Measurements from ENCODE around the gene WFDC5. TPM values are rescaled to one million over a fixed set of nuclear protein-coding genes. Genes with fewer than 3 reads are reported as not detected.
"Not testable (repeated sequence)": the region's sequence is repeated elsewhere in the genome, so short reads cannot be mapped to it uniquely, and the experiment has no call there.

WFDC5 gene, protein sequence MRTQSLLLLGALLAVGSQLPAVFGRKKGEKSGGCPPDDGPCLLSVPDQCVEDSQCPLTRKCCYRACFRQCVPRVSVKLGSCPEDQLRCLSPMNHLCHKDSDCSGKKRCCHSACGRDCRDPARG
- total RNA-seq: not detected in 2 replicates

DNA sequence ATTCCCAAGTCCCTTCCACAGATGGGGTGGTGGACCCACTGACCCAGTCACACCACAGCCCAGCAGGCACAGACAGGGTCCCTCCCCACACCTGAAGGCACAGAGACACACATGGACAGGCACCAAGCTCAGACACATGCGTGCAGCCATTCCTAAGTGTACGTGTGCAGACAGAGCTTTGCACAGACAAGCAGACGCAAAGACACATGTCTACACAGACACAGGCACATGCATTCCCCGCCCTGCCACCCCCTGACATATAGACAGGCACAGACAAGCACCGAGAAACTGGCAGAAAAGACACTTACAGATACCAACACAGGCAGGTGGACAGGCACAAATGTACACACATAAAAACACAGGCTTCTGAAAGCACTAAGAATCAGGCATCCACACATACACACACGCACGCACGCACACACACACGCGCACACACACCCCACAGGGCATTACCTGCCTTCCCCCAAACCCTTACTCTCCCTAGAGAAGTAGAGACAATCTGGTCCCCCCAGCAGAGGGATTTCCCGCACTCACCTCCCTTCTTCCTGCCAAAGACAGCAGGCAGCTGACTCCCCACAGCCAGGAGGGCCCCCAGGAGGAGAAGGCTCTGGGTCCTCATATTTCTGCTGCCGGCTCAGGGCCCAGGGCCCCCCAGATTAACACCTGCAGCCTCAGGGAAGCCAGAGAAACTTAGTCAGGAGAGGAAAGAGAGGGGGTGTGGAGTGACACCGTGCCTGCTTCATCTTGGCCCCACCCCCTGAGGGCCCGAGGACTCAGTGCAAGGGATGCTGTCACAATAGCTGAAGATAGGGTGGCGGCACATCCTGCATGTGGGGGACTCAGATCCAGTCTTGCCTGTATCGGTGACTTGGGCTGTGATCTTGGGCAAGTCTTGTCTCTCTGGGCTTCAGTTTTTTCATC, at the start of gene WFDC5:
WFDC5 (minus strand) TSS at position 710 of the 921 bp plus-strand sequence; CDS start at position 619, 91 bp downstream.
- DNase-seq (ENCODE audit: extremely low read depth, low read depth, low spot score): no peak

DNA sequence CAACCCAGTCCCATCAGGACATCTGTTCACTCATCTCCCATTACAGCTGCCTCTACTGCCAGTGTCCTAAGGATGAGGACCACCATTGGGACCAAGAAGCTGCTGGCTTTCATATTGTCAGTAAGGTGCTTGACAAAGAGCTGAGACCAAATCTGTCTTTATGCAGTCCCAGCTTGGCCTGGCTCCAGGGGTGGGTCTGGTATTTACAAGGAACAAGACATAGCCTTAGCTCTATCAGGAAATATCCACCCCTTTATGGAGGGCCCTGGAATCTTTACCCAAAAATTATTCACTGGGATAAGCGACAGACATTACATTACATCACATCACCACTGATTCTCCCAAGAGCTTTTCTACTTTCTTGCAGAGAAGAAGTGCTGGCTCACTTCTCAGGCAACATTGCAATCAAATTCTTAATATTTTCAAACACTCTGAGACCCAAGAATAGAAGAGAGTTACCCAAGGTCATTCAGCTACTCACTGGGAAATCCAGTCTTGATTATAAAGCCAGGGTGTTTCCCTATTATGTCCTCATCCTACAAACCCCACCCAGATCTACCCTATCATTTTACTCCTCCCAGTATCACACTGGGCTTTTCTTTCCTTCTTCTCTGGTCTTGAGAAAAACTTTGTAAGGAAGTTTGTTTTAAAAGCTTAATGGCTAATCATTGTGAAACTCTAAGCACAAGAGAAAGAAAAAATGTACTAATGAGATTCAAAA, 48.3 kb upstream of the WFDC5 start:
- DNase-seq (ENCODE audit: extremely low read depth, low read depth, low spot score): no peak

GRCh38 chr20:45157962-45158361, 43.0 kb upstream of the WFDC5 start:
- DNase-seq (ENCODE audit: extremely low read depth, low read depth, low spot score): no peak

- no peak for DNase-seq (ENCODE audit: extremely low read depth, low read depth, low spot score)
Observed at GRCh38 chr20:45156713-45157112, 41.7 kb upstream of the WFDC5 start.

- DNase-seq (ENCODE audit: extremely low read depth, low read depth, low spot score): not testable (repeated sequence)
Observed at GRCh38 chr20:45154794-45155193, 39.8 kb upstream of the WFDC5 start.

GRCh38 chr20:45154183-45154582, 39.2 kb upstream of the WFDC5 start:
- no peak for DNase-seq (ENCODE audit: extremely low read depth, low read depth, low spot score)

GRCh38 chr20:45153752-45154151, 38.8 kb upstream of the WFDC5 start:
- DNase-seq (ENCODE audit: extremely low read depth, low read depth, low spot score): no peak

DNA sequence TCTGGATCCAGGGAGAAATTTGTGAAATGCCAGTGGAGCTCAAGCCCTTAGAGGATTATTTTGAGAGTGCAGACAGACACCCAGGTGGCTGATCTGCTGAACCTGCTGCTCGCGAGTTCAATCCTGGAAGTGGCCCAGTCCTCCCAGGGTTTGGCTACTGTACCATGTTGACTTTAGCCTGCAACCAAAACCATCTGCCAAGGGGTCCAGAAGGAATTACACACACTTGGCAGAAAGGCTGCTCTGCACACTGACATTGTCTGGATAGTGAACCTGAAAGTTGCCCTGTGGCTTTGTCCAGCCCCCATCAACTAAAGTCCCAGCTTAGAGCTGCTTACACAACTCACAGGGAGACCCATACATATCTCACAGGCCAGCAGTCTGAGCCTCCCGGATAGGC, 38.2 kb upstream of the WFDC5 start:
- DNase-seq (ENCODE audit: extremely low read depth, low read depth, low spot score): no peak

DNA sequence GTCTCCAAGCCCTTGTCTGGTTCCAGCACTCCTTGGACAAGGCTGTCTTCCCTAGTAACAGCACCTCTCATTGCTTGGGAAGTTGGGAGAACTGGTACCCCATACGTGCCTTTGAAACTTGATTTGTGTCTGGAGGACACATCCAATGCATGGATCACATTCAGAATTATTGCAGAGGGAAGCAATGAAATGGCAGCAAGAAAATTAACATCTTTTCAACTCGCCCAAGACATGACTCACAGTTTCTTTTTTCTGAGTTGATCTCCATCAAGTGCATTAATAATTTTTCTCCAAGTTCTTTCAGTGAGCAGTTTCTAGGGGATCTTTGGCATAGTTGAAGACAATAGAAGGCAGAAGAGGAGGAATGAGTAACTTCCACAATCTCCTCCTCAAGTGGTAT, 37.4 kb upstream of the WFDC5 start:
- DNase-seq (ENCODE audit: extremely low read depth, low read depth, low spot score): no peak

DNA sequence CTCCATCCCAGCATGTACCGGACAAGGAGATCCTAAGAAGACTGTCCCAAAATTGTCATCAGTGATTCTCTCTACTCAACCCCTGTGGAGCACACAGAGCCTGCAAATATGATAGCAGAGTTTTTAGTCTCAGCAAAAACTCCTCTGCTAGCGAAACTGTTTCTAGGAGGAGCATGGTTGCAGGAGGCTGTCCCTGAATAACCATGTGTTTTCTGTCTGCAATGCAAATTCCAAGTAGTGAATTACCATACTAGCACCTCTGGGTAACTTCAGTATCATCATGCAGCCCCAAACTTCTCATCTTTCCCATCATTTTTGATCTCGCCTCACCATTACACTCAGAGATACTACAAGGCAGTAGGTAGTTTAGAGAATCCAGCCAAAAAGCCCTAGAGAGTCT, 34.1 kb upstream of the WFDC5 start:
- no peak for DNase-seq (ENCODE audit: extremely low read depth, low read depth, low spot score)

DNA sequence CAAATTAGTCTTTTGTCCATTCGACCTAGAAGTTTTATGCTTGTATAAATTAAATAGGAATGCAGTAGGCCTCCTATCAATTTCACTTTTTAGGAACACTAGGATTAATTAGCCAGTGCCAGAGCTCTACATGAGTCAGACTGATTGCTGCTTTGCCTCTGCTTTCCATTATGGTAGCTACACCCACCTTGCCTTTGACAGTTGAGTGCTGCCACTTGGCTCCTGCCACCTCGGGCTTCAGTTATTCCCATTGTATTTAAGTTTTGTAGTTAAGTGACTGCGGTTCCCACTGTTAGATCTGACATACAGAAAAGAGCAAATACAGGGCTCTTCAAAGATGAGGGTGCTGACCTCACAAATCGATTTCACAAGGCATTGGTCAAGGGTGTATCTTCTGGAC, 25.9 kb upstream of the WFDC5 start:
- no peak for DNase-seq (ENCODE audit: extremely low read depth, low read depth, low spot score)

DNA sequence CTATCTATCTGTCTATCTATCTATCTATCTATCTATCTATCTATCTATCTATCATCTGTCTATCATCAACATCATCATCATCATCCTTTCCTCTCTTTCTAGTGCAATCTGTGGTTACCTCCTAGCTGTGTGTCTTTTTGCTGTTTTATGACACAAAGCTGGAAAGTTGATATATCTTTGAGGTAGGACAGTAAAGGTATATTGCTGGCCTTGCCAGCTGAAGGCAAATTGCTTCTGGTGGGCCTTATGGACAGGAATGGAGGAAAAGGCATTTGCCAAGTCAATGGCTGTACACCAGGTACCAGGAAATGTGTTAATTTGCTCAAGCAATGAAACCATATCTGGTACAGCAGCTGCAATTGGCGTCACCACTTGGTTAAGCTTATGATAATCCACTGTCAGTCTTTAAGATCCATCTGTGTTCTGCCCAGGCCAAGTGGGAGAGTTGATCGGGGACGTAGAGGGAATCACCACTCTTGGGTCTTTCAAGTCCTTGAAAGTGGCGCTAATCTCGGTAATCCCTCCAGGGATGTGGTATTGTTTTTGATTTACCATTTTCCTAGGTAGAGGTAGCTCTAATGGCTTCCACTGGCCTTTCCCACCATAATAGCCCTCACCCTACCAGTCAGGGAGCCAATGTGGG, 24.9 kb upstream of the WFDC5 start:
- DNase-seq (ENCODE audit: extremely low read depth, low read depth, low spot score): not testable (repeated sequence)

DNA sequence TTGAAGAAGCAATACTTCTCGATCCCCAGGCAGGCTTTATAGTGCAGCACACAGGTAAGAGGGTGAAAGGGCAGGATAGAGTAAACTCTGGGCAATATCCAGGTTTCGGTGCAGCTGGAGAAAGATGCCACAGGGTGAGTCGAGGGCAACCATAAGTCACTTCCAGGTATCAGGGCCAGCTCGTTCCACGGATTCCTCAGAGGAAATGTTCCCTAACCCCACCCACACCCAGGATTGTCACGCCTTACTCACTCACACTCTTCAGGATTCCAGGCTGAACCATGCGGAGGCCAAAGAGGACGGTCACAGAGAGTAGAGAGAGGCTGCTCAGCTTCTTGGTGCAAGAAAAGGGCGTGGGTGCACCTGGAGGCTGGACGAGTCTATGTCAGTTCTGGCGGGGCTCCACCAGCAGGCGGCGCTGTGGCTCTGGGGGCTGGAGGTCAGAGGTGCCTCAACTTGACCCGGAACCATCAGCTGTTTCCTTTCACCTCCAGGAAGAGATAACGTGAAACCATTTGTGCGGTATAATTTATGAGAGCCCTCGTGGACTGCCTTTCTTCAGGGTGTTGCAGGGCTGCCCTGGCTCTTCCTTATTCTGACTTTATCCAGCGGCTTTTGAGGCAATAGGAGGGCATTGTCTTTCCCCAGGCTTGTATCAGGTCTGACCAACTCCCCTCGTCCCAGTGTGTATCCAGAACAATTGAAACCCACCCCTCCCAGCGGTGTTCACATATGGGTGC, 23.8 kb upstream of the WFDC5 start:
- DNase-seq (ENCODE audit: extremely low read depth, low read depth, low spot score): no peak

- DNase-seq (ENCODE audit: extremely low read depth, low read depth, low spot score): no peak
Observed at GRCh38 chr20:45136911-45137310, 21.9 kb upstream of the WFDC5 start.

DNA sequence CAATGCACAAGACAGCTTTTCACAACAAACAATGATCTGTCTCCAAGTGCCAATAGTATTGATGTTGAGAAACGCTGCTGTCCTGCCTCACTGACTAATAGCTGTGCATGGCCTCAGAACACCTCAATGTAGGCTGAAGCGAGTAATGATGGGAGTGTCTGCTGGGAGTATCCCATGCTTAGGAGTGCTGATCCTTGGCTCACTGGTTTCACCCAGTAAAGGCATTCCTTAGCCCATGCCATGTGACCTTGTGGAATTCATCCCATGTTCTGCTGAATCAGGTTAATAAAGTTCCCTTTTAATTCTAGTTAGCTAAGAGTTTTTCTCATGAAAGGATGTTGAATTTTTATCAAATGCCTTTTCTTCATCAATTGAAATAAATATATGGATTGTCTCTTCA, 13.1 kb upstream of the WFDC5 start:
- DNase-seq (ENCODE audit: extremely low read depth, low read depth, low spot score): no peak

- no peak for DNase-seq (ENCODE audit: extremely low read depth, low read depth, low spot score)
Observed at GRCh38 chr20:45124365-45124764, 9.4 kb upstream of the WFDC5 start, which contains the start of gene WFDC12. Gene WFDC12 (minus strand): TSS chr20:45124465. CDS start chr20:45124447, 18 bp downstream.

DNA sequence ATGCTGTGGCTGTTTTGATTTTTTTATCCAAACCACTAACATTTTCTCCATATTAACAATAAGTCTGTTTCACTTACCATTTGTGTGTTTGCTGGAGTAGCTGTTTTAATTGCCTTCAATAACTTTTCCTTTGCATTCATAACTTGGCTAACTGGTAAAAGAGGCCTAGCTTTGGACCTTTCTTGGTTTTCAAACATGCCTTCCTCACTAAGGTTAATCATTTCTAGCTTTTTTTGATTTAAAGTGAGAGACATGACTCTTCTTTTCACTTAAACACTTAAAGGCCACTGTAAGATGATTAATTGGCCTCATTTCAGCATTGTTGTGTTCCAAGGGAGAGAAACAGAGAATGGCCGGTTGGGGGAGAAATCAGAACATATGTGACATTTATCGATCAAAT, 6.4 kb upstream of the WFDC5 start:
- no peak for DNase-seq (ENCODE audit: extremely low read depth, low read depth, low spot score)

- DNase-seq (ENCODE audit: extremely low read depth, low read depth, low spot score): no peak
Observed at GRCh38 chr20:45119556-45120266, 4.7 kb upstream of the WFDC5 start.

- DNase-seq (ENCODE audit: extremely low read depth, low read depth, low spot score): no peak
Observed at GRCh38 chr20:45118028-45118427, 3.1 kb upstream of the WFDC5 start.

GRCh38 chr20:45117581-45117980, 2.6 kb upstream of the WFDC5 start:
- DNase-seq (ENCODE audit: extremely low read depth, low read depth, low spot score): no peak

All from glomerular endothelial cell (primary cell).